Measurements from ENCODE around the gene PPP1R26.
"Not testable (repeated sequence)": the region's sequence is repeated elsewhere in the genome, so short reads cannot be mapped to it uniquely, and the experiment has no call there.

Gene PPP1R26

GRCh38 chr9:135458478-135458877 lies 21.1 kb upstream of the PPP1R26 start:
- H3K4me3 ChIP-seq (ENCODE audit: low read depth, low read length), result not testable (repeated sequence)

- no peak overlapping the region for H3K4me3 ChIP-seq (ENCODE audit: low read depth, low read length)
These were observed 17.6 kb upstream of the PPP1R26 start for GRCh38 chr9:135461936-135462335.

DNA sequence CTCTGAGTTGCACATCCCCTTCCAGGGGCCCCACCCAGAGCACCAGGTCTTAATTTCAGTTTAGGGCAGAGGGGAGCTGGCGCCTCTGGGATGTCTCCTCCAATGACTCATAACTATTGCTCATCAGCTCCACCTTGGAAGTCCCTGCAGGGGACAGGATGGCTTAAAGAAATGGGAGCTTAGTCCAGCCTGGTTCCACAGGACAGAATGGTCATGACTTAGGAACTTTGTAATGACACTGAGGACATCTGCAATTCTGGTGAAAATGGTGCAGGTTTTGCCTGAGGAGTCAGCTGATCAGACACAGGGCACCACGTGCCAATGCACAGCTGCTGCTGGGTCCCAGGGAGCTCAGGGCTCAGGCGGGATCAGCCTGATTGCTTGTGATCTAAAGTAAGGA lies 16.4 kb upstream of the PPP1R26 start:
- H3K4me3 ChIP-seq (ENCODE audit: low read depth, low read length), result no peak overlapping the region

DNA sequence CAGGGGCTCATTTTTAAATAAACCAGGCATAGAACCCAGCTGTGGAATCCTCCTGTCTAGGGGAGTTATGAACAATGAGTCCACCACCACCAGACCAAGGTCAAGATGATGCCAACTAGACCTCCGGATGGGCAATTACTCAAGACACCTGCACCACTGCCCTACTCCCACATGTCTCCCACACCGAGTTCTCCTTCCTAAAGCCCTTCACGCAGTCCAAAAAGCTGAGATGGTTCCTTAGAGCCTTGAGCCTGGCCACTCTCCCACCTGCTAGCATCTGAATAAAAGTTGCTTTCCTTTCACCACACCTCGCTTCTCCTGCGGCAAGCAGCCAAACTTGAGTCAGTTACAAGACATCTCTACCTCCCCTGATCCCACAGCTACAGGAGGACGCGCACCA lies 15.4 kb upstream of the PPP1R26 start:
- H3K4me3 ChIP-seq (ENCODE audit: low read depth, low read length), result no peak overlapping the region

GRCh38 chr9:135468854-135469521 lies 10.6 kb upstream of the PPP1R26 start:
- no peak overlapping the region for H3K4me3 ChIP-seq (ENCODE audit: low read depth, low read length)

- no peak overlapping the region for H3K4me3 ChIP-seq (ENCODE audit: low read depth, low read length)
These were observed 7.6 kb upstream of the PPP1R26 start for GRCh38 chr9:135471791-135472640.

- no peak overlapping the region for H3K4me3 ChIP-seq (ENCODE audit: low read depth, low read length)
These were observed 5.5 kb upstream of the PPP1R26 start for GRCh38 chr9:135473972-135474543.

DNA sequence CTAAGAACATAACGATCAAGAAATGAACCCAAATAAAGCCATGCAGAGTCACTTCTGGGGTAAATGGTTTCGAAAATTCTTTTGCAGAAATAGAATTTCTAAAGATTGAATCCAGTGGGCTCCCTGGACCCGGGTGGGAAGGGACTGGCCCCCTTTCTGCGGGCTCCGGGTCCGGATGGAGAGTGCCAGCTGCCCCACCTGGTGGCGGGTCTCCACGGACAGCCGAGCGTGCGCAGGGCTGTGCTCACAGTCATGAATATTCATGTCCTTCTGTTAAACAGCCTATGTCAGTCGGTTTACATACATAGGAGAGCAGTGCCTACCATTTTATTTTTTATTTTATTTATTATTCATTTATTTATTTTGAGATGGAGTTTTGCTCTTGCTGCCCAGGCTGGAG lies 4.7 kb upstream of the PPP1R26 start:
- no peak overlapping the region for H3K4me3 ChIP-seq (ENCODE audit: low read depth, low read length)

DNA sequence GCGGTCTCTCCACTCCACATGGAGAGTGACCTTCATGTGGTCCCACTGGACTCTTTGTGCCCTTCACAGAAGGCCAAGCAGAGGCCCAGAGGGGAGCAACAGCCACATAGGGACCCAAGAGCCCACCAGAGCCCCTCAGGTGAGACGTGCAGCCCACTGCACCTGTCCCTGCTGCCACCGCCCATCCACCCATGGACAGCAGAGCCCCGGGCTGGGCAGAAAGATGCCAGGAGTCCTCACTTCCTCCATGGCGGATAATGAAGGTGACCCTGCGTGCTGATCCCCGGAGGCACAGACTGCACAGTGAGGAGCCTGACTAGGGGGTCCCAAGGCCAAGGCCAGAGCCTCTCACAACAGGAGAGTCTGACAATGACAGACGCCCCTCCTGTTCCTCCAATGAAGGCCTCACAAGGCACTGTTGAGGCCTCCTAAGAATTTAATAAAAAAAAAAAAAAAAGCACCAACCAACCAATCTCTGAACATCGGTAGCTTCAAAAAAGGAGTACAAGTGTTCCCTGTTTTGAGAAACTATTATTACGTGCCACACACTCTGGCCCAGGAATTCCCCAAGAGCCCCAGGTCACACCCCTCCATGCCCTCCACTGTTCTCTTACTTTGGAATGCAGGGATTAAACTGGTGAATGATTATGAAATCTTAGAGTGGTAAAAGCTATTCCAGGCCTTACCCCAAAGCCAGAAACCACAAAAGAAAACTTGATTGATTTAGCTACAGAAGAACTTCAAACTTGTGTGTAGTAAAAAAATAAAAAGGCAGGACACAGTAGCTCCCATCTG lies 2.8 kb upstream of the PPP1R26 start:
- no peak overlapping the region for H3K4me3 ChIP-seq (ENCODE audit: low read depth, low read length)

DNA sequence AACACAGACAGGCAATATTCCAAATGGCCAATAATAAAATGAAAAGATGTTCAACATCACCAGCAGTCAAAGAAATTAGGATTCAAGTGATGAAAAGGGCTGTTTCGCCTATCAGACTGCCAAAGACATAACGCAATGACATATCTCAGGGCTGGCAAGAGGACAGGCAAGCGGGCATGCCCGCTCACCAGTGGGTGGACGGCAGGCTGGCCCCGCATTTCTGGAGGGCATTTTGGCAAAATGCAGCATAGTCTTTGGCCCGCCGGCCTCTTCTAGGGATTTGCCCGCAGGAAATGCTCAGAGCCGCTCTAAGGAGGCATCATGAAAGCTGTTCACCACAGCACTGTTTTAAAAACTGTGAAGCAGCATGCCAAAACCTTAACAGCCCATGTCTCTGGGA lies 1.4 kb upstream of the PPP1R26 start:
- H3K4me3 ChIP-seq (ENCODE audit: low read depth, low read length), result no peak overlapping the region

DNA sequence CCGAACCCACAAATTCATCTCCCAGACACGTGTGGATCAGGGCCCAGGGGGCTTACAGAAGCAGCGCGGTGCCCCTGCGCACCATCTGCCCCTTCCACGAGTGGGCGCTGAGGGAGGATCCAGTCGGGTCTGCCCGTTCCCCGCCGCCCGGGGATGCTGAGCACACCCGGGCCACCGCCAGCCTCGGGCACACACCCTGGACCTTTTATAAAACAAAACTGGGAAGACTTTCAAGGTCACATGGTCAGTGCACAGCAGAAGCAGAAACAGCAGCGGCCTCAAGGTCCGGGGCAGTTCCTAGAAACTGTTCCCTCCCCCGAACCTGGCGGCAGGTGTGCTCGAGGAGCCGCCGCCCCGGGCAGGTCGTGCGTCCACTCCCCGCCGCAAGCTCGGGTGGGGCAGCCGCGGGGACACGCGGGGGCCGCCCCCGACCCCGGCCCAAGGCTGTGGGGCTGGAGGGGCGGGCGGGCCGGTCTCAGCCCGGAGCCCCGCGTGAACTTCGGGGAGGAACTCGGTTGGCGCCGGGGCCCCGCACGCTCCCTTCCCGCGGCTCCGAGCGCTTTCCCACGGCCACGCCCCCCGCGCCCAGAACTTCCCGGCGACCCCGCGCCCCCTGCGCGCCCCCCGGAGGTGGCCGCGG lies 633 bp upstream of the PPP1R26 start:
- H3K4me3 ChIP-seq (ENCODE audit: low read depth, low read length), result peak overlapping the region; percentile 34

- peak overlapping the region; percentile 72 for H3K4me3 ChIP-seq (ENCODE audit: low read depth, low read length)
These were observed 723 bp downstream of the PPP1R26 start for GRCh38 chr9:135480071-135480939.

GRCh38 chr9:135480940-135481310 lies 1.3 kb downstream of the PPP1R26 start:
- peak overlapping the region; percentile 72 for H3K4me3 ChIP-seq (ENCODE audit: low read depth, low read length)

DNA sequence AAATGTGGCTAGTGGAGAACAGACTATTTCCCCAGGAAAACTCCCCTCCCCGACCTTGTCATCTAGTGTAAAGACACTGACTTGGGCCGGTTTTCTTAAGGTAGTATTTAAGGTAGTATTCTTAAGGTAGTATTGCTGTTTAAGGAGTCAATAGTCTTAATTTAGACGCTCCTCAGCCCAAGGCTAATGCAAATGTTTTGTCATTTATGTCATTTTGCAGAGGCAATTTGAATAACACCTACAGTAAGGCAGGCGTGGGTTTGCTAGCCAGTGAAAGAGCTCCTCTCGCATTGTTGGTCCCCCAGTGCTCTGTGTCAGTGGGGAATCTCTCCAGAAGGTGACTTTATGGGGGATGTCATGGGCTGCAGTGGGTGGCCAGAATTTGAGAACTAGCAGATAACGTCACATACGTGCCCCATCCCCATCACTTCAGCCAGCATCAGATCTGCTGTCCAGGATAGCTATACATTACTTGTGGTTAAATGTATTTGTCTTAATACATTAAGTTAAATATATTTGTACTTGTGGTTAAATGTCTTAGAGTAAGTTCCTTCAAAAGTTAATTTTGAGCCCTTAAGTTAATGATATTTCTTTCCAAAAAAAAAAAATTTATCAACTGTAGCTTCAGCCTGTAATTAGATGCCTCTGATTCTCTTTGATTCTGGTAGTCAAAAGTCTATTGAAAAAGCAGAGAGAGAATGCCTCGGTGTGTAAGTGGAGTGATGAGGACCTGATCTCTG lies 2.6 kb downstream of the PPP1R26 start:
- no peak overlapping the region for H3K4me3 ChIP-seq (ENCODE audit: low read depth, low read length)

GRCh38 chr9:135484460-135485277 lies 5.1 kb downstream of the PPP1R26 start:
- H3K4me3 ChIP-seq (ENCODE audit: low read depth, low read length), result no peak overlapping the region

DNA sequence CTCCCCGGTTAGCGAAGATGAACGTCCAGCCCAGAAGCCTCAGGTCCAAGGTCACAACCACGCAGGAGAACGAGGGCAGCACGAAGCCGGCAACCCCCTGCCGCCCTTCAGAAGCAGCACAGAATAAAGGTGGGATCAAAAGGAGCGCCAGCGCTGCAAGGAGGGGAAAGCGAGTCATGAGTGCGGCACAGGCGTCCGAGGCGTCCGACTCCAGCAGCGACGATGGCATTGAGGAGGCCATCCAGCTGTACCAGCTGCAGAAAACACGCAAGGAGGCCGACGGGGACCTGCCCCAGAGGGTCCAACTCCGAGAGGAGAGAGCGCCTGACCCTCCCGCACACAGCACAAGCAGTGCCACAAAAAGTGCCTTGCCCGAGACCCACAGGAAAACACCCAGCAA lies 5.8 kb downstream of the PPP1R26 start:
- H3K4me3 ChIP-seq (ENCODE audit: low read depth, low read length), result no peak overlapping the region

GRCh38 chr9:135485832-135486231 lies 6.2 kb downstream of the PPP1R26 start:
- H3K4me3 ChIP-seq (ENCODE audit: low read depth, low read length), result no peak overlapping the region
